Measurements from ENCODE around the gene PLSCR3. TPM values are rescaled to one million over a fixed set of nuclear protein-coding genes. Genes with fewer than 3 reads are reported as not detected.

PLSCR3 gene
- total and polyA plus RNA-seq, 2 experiments from 2014 or later: 30.0 to 34.3 TPM

DNA sequence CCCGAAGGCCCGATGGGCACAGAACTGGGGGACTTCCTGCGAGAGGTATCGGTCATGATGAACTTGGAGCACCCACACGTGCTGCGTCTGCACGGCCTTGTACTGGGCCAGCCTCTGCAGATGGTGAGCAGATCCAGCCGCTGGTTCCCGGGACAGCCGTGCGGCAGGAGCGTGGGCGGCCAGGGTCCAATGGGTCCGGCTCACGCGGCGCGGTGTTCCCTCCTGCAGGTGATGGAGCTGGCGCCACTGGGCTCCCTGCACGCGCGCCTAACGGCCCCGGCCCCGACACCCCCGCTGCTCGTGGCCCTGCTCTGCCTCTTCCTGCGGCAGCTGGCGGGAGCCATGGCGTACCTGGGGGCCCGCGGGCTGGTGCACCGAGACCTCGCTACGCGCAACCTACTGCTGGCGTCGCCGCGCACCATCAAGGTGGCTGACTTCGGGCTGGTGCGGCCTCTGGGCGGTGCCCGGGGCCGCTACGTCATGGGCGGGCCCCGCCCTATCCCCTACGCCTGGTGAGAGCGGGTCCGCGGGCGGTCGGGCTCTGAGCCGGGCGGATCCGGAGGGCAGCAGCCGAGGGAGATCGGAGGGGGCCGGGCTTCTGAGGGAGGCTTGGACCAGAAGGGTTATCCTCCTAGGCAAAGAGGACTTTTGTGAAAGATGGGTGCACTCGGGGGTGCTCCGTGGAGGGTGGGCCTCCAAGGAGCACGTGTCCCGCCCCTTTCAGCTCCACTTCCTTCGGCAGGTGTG, 10.4 kb downstream of the PLSCR3 start (continued):
- TF ChIP-seq, protein P1, sequence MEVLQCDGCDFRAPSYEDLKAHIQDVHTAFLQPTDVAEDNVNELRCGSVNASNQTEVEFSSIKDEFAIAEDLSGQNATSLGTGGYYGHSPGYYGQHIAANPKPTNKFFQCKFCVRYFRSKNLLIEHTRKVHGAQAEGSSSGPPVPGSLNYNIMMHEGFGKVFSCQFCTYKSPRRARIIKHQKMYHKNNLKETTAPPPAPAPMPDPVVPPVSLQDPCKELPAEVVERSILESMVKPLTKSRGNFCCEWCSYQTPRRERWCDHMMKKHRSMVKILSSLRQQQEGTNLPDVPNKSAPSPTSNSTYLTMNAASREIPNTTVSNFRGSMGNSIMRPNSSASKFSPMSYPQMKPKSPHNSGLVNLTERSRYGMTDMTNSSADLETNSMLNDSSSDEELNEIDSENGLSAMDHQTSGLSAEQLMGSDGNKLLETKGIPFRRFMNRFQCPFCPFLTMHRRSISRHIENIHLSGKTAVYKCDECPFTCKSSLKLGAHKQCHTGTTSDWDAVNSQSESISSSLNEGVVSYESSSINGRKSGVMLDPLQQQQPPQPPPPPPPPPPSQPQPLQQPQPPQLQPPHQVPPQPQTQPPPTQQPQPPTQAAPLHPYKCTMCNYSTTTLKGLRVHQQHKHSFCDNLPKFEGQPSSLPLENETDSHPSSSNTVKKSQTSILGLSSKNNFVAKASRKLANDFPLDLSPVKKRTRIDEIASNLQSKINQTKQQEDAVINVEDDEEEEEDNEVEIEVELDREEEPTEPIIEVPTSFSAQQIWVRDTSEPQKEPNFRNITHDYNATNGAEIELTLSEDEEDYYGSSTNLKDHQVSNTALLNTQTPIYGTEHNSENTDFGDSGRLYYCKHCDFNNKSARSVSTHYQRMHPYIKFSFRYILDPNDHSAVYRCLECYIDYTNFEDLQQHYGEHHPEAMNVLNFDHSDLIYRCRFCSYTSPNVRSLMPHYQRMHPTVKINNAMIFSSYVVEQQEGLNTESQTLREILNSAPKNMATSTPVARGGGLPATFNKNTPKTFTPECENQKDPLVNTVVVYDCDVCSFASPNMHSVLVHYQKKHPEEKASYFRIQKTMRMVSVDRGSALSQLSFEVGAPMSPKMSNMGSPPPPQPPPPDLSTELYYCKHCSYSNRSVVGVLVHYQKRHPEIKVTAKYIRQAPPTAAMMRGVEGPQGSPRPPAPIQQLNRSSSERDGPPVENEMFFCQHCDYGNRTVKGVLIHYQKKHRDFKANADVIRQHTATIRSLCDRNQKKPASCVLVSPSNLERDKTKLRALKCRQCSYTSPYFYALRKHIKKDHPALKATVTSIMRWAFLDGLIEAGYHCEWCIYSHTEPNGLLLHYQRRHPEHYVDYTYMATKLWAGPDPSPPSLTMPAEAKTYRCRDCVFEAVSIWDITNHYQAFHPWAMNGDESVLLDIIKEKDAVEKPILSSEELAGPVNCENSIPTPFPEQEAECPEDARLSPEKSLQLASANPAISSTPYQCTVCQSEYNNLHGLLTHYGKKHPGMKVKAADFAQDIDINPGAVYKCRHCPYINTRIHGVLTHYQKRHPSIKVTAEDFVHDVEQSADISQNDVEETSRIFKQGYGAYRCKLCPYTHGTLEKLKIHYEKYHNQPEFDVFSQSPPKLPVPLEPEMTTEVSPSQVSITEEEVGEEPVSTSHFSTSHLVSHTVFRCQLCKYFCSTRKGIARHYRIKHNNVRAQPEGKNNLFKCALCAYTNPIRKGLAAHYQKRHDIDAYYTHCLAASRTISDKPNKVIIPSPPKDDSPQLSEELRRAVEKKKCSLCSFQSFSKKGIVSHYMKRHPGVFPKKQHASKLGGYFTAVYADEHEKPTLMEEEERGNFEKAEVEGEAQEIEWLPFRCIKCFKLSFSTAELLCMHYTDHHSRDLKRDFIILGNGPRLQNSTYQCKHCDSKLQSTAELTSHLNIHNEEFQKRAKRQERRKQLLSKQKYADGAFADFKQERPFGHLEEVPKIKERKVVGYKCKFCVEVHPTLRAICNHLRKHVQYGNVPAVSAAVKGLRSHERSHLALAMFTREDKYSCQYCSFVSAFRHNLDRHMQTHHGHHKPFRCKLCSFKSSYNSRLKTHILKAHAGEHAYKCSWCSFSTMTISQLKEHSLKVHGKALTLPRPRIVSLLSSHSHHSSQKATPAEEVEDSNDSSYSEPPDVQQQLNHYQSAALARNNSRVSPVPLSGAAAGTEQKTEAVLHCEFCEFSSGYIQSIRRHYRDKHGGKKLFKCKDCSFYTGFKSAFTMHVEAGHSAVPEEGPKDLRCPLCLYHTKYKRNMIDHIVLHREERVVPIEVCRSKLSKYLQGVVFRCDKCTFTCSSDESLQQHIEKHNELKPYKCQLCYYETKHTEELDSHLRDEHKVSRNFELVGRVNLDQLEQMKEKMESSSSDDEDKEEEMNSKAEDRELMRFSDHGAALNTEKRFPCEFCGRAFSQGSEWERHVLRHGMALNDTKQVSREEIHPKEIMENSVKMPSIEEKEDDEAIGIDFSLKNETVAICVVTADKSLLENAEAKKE (CRISPR knock-in tag; IDR thresholded peaks at IDR 0.05): no peak
- no peak for TF ChIP-seq ZNF114 (CRISPR knock-in tag; IDR thresholded peaks at IDR 0.05)
- TF ChIP-seq EZH2phosphoT487 (IDR thresholded peaks at IDR 0.05; ENCODE audit: unreplicated experiment): no peak
- no peak for TF ChIP-seq STAT1 (IDR thresholded peaks at IDR 0.05; ENCODE audit: unreplicated experiment)
- TF ChIP-seq, protein P2, sequence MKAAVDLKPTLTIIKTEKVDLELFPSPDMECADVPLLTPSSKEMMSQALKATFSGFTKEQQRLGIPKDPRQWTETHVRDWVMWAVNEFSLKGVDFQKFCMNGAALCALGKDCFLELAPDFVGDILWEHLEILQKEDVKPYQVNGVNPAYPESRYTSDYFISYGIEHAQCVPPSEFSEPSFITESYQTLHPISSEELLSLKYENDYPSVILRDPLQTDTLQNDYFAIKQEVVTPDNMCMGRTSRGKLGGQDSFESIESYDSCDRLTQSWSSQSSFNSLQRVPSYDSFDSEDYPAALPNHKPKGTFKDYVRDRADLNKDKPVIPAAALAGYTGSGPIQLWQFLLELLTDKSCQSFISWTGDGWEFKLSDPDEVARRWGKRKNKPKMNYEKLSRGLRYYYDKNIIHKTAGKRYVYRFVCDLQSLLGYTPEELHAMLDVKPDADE (IDR thresholded peaks at IDR 0.05): no peak

DNA sequence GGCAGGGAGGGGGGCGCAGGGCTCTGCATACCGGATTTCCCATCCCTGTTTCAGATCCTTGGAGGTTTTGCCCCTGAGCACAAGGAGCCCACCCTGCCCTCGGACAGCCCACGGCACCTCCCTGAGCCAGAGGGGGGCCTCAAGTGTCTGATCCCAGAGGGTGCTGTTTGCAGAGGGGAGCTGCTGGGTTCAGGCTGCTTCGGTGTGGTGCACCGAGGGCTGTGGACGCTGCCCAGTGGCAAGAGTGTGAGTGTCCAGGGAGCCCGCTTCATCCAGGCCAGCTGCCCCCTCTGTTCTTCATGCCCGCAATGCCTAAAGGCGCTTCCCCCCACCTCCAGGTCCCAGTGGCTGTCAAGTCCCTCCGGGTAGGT, 11.0 kb downstream of the PLSCR3 start:
- Mint-ChIP-seq H3K27me3 (ENCODE audit: insufficient read depth, low read depth, poor library complexity) (peaks cover 42% of the 10 kb centered on the region), H3K36me3 (ENCODE audit: low read depth) (peaks cover 7% of the 10 kb centered on the region; the same call in 2 of the 3 replicates), H3K27ac (no peak overlapping the region), H3K4me1 (peaks cover 21% of the 10 kb centered on the region), H3K9me3 (peaks cover 9% of the 10 kb centered on the region), H3K4me3 (peak overlapping the region; percentile 45; the same call in 1 of the 3 replicates)
- peak overlapping the region; percentile 74 for H3K4me3 ChIP-seq
- no peak overlapping the region for H3K27ac ChIP-seq (ENCODE audit: low read depth)
- ATAC-seq (no peak), DNase-seq (ENCODE audit: low spot score) (no peak)
- H4K20me1 ChIP-seq (replicated peaks; ENCODE audit: insufficient read depth): no peaks in the 10 kb centered on the region; the same call in 1 of the 2 replicates
- peaks cover 20% of the 10 kb centered on the region; the same call in 1 of the 2 replicates for H3F3A ChIP-seq (replicated peaks; ENCODE audit: low read depth)
- H3K36me3 ChIP-seq (ENCODE audit: insufficient read depth): no peaks in the 10 kb centered on the region; the same call in 1 of the 2 replicates
- H2AFZ ChIP-seq: no peak overlapping the region
- H3K4me1 ChIP-seq (ENCODE audit: insufficient read depth): peaks cover 17% of the 10 kb centered on the region
- no peaks in the 10 kb centered on the region for H3K9me2 ChIP-seq (ENCODE audit: insufficient read depth)
- peaks cover 42% of the 10 kb centered on the region for H3K27me3 ChIP-seq (ENCODE audit: insufficient read depth)
- peak overlapping the region; percentile 95 for H3K4me2 ChIP-seq
- H3K79me2 ChIP-seq (replicated peaks; ENCODE audit: insufficient read depth): no peaks in the 10 kb centered on the region
- TF ChIP-seq ZNF114 (CRISPR knock-in tag; IDR thresholded peaks at IDR 0.05): no peak
- TF ChIP-seq EZH2 (IDR thresholded peaks at IDR 0.05; ENCODE audit: low read depth, unreplicated experiment): no peak
- no peak for TF ChIP-seq JUNB (IDR thresholded peaks at IDR 0.05; ENCODE audit: unreplicated experiment)
- TF ChIP-seq, protein P3, sequence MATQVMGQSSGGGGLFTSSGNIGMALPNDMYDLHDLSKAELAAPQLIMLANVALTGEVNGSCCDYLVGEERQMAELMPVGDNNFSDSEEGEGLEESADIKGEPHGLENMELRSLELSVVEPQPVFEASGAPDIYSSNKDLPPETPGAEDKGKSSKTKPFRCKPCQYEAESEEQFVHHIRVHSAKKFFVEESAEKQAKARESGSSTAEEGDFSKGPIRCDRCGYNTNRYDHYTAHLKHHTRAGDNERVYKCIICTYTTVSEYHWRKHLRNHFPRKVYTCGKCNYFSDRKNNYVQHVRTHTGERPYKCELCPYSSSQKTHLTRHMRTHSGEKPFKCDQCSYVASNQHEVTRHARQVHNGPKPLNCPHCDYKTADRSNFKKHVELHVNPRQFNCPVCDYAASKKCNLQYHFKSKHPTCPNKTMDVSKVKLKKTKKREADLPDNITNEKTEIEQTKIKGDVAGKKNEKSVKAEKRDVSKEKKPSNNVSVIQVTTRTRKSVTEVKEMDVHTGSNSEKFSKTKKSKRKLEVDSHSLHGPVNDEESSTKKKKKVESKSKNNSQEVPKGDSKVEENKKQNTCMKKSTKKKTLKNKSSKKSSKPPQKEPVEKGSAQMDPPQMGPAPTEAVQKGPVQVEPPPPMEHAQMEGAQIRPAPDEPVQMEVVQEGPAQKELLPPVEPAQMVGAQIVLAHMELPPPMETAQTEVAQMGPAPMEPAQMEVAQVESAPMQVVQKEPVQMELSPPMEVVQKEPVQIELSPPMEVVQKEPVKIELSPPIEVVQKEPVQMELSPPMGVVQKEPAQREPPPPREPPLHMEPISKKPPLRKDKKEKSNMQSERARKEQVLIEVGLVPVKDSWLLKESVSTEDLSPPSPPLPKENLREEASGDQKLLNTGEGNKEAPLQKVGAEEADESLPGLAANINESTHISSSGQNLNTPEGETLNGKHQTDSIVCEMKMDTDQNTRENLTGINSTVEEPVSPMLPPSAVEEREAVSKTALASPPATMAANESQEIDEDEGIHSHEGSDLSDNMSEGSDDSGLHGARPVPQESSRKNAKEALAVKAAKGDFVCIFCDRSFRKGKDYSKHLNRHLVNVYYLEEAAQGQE (IDR thresholded peaks at IDR 0.05; ENCODE audit: unreplicated experiment): no peak

All from GM23338 (cell line).